K562 (cell line): Measurements from ENCODE around the gene HSBP1L1. TPM values are rescaled to one million over a fixed set of nuclear protein-coding genes. Genes with fewer than 3 reads are reported as not detected.

Experiments used
- ATAC-seq: fragments of 200-7000 bp; cut with Tn5 transposase; 3 replicates; pipeline ENCODE4 v1.9.1; 2020; ENCODE audit warnings: moderate library complexity
- BruUV-seq: library from RNA; stranded (reverse); fragments of 400-500 nt; replicated peaks from 2 replicates; lab custom pipeline; 2021; lab: Mats Ljungman, UMichigan
- CTCF ChIA-PET: fragments of 300-600 bp; formaldehyde crosslinking; extraction: SDS; loops from one replicate; lab custom pipeline; 2021; ENCODE audit warnings: low intra/inter-chr PET ratio; lab: Yijun Ruan, JAX
- POLR2A ChIA-PET: fragments of 300-600, 350-650 bp; sonication (Branson Sonifier 250); formaldehyde crosslinking; extraction: SDS; loops from one replicate; lab custom pipeline; 2021; ENCODE audit warnings: antibody characterized with exemption, inconsistent platforms; lab: Yijun Ruan, JAX
- DNase-seq, 4 experiments: peaks; one replicate each; pipeline versions ENCODE4 v3.0.0 to v3.0.0-alpha.2; 2011 to 2018; ENCODE audit warnings: low spot score in 3 of 4, mixed read lengths in 3 of 4; ENCODE audit errors: extremely low read depth in 1 of 4
- FAIRE-seq: peaks from 2 replicates; lab custom pipeline; 2011; peaks lifted over from hg19 to GRCh38; lab: Jason Lieb, UNC
- H2AFZ ChIP-seq: 2 replicates; pipeline ENCODE4 v1.6.0; 2011; ENCODE audit warnings: low read depth, low read length, control low read depth, inconsistent platforms
- H3K27ac ChIP-seq: fragments of 200-600 bp; 3 replicates; pipeline ENCODE4 v1.8.0; 2011; ENCODE audit warnings: low read depth, mild to moderate bottlenecking, control low read depth, inconsistent platforms, low read length, moderate library complexity, mixed read lengths; ENCODE audit errors: extremely low read depth
- H3K27me3 ChIP-seq, 2 experiments: fragments of 300-600 bp in 1 of 2; 2 replicates in 1 of 2; 3 replicates in 1 of 2; pipeline versions ENCODE4 v1.6.0 to v1.8.0; 2011; ENCODE audit warnings: inconsistent platforms in 2 of 2, low read length in 2 of 2, mild to moderate bottlenecking in 1 of 2, mixed read lengths in 1 of 2, moderate library complexity in 1 of 2; ENCODE audit not compliant: control insufficient read depth in 2 of 2, insufficient read depth in 2 of 2
- H3K36me3 ChIP-seq: fragments of 300-600 bp; 3 replicates; pipeline ENCODE4 v1.8.0; 2011; ENCODE audit warnings: mild to moderate bottlenecking, low read length, inconsistent platforms; ENCODE audit not compliant: control insufficient read depth, insufficient read depth
- H3K4me1 ChIP-seq, 2 experiments: fragments of 200-600 bp in 1 of 2; replicated peaks in 1 of 2; 2 replicates in 1 of 2; 3 replicates in 1 of 2; pipeline versions ENCODE4 v1.5.1 to v1.8.0; 2011; ENCODE audit warnings: inconsistent platforms in 2 of 2, low read length in 2 of 2, mild to moderate bottlenecking in 1 of 2, mixed read lengths in 1 of 2, moderate library complexity in 1 of 2; ENCODE audit not compliant: control insufficient read depth in 2 of 2, insufficient read depth in 2 of 2
- H3K4me2 ChIP-seq: 2 replicates; pipeline ENCODE4 v1.6.1; 2011; ENCODE audit warnings: low read length, control low read depth, inconsistent platforms, mixed read lengths; ENCODE audit not compliant: insufficient read depth
- H3K4me3 ChIP-seq: fragments of 200-600 bp; sonication (generic), shearing (Covaris generic); 2 replicates; pipeline ENCODE4 v1.5.1; 2016; ENCODE audit warnings: control low read depth, inconsistent platforms
- H3K79me2 ChIP-seq: fragments of 200-600 bp; 3 replicates; pipeline ENCODE4 v1.8.0; 2011; ENCODE audit warnings: low read length, inconsistent platforms; ENCODE audit not compliant: control insufficient read depth, insufficient read depth
- H3K9ac ChIP-seq, 2 experiments: 2 replicates each; pipeline versions ENCODE4 v1.6.0 to v1.6.1; 2011; ENCODE audit warnings: low read depth in 2 of 2, low read length in 2 of 2, control low read depth in 1 of 2, inconsistent platforms in 1 of 2, mild to moderate bottlenecking in 1 of 2, mixed read lengths in 1 of 2; ENCODE audit not compliant: insufficient read depth in 1 of 2
- H3K9me1 ChIP-seq: one replicate; pipeline ENCODE4 v1.6.0; 2011; ENCODE audit warnings: inconsistent platforms, mild to moderate bottlenecking, low read length, moderate library complexity; ENCODE audit not compliant: control insufficient read depth, insufficient read depth
- H3K9me3 ChIP-seq: replicated peaks from 2 replicates; pipeline ENCODE4 v1.5.1; 2011; ENCODE audit warnings: low read depth, low read length, inconsistent platforms; ENCODE audit not compliant: control insufficient read depth, insufficient read depth
- H4K20me1 ChIP-seq: replicated peaks from 2 replicates; pipeline ENCODE4 v1.6.1; 2011; ENCODE audit warnings: low read length, inconsistent platforms, mixed read lengths; ENCODE audit not compliant: control insufficient read depth, insufficient read depth
- ARHGAP35 ChIP-seq: fragments of 450-650 bp; IDR thresholded peaks from 2 replicates; pipeline ENCODE4 v1.6.1; 2018; ENCODE audit not compliant: partially characterized antibody
- CCNT2 ChIP-seq: IDR thresholded peaks from 2 replicates; pipeline ENCODE4 v1.6.1; 2011; ENCODE audit warnings: borderline replicate concordance, low read depth, mild to moderate bottlenecking, moderate library complexity, mixed read lengths, low read length; ENCODE audit not compliant: insufficient read length; ENCODE audit errors: extremely low read depth
- DEAF1 ChIP-seq: fragments of 450-650 bp; formaldehyde crosslinking; IDR thresholded peaks from 2 replicates; pipeline ENCODE4 v1.4.0; 2020; ENCODE audit warnings: mild to moderate bottlenecking, moderate library complexity
- HDAC1 ChIP-seq, 2 experiments: fragments of 450-650 bp; IDR thresholded peaks; 2 replicates each; pipeline ENCODE4 v1.6.1; 2016 to 2017; ENCODE audit warnings: inconsistent platforms in 1 of 2, mild to moderate bottlenecking in 1 of 2, moderate library complexity in 1 of 2
- HEY1 ChIP-seq: fragments of 250-450 bp; sonication (Bioruptor Pico); IDR thresholded peaks from 2 replicates; pipeline ENCODE4 v1.5.0; 2020; ENCODE audit warnings: mild to moderate bottlenecking, moderate library complexity, borderline replicate concordance
- MAFF ChIP-seq: IDR thresholded peaks from 2 replicates; pipeline ENCODE4 v1.6.1; 2012; ENCODE audit warnings: low read length, improper control_type of control experiment
- MECOM ChIP-seq: fragments of 250-450 bp; sonication (Bioruptor Pico); IDR thresholded peaks from 2 replicates; pipeline ENCODE4 v1.8.0; 2022; ENCODE audit warnings: inconsistent platforms
- NCOR1 ChIP-seq: fragments of 450-650 bp; IDR thresholded peaks from 2 replicates; pipeline ENCODE4 v1.6.1; 2016; ENCODE audit warnings: mild to moderate bottlenecking, moderate library complexity
- NUFIP1 ChIP-seq: fragments of 450-650 bp; IDR thresholded peaks from 2 replicates; pipeline ENCODE4 v1.6.1; 2018; ENCODE audit not compliant: partially characterized antibody
- PYGO2 ChIP-seq: fragments of 450-650 bp; IDR thresholded peaks from 2 replicates; pipeline ENCODE4 v1.6.1; 2016; ENCODE audit warnings: mild to moderate bottlenecking, missing genetic modification characterization, moderate library complexity, missing compliant biosample characterization
- TAF7 ChIP-seq: fragments of 450-650 bp; IDR thresholded peaks from 2 replicates; pipeline ENCODE4 v1.6.1; 2016; ENCODE audit warnings: missing genetic modification characterization, missing compliant biosample characterization
- TBL1XR1 ChIP-seq, 2 experiments: IDR thresholded peaks; 2 replicates each; pipeline ENCODE4 v1.6.1; 2012; ENCODE audit warnings: improper control_type of control experiment in 2 of 2, low read length in 2 of 2, mild to moderate bottlenecking in 1 of 2
- ZNF398 ChIP-seq: fragments of 250-450 bp; sonication (Bioruptor Pico); IDR thresholded peaks from 2 replicates; pipeline ENCODE4 v1.8.0; 2021; ENCODE audit warnings: moderate library complexity, mild to moderate bottlenecking, inconsistent platforms
- ZNF639 ChIP-seq, 2 experiments: fragments of 200-800 bp in 1 of 2; sonication (Bioruptor generic) in 1 of 2; sonication (generic) in 1 of 2; formaldehyde crosslinking in 1 of 2; IDR thresholded peaks in 1 of 2; conservative IDR thresholded peaks in 1 of 2; 2 replicates each; pipeline versions ENCODE4 v1.5.0 to v1.6.1; 2016 to 2020; ENCODE audit warnings: missing compliant biosample characterization in 1 of 2, missing genetic modification characterization in 1 of 2, missing genetic modification reagents in 1 of 2
- ZNF780A ChIP-seq: fragments of 250-450 bp; sonication (Bioruptor Pico); IDR thresholded peaks from 2 replicates; pipeline ENCODE4 v1.5.0; 2021; ENCODE audit warnings: mild to moderate bottlenecking
- WGBS: fragments of 100-300 bp; shearing (Covaris generic); methylation state at CpG from one replicate; pipeline ENCODE4 v1.1.6; 2016; ENCODE audit warnings: low coverage, mixed read lengths; ENCODE audit not compliant: insufficient coverage; ENCODE audit errors: missing lambda C conversion rate; 5-methylcytosine and 5-hydroxymethylcytosine counted together
- in situ Hi-C: fragments of 300-500 bp; cut with MboI; formaldehyde crosslinking; loops from 4 replicates; pipeline ENCODE4 v1.15.0; 2018; ENCODE audit warnings: inconsistent platforms, mixed read lengths
- intact Hi-C: fragments of 100-400 bp; cut with micrococcal nuclease; formaldehyde crosslinking; loops from 2 replicates; pipeline ENCODE4 v1.14.2; 2022
- polyA plus RNA-seq, 8 experiments: library from polyadenylated mRNA; depleted of rRNA in 4 of 8; stranded (reverse) in 5 of 8; unstranded in 3 of 8; fragments of >200 nt; fragmentation: Nextera tagmentation in 2 of 8; fragmentation: Illumina TruSeq in 1 of 8; extraction: Ambion mirVana in 2 of 8; extraction: Trizol in 1 of 8; gene quantifications; 2 replicates each; pipeline versions ENCODE4 v1.2.1 to v1.2.3, GENCODE V29; 2011 to 2014; ENCODE audit warnings: inconsistent platforms in 1 of 8, missing spikeins in 1 of 8
- total RNA-seq, 7 experiments: library from RNA; depleted of rRNA in 6 of 7; stranded (reverse); fragments of >200 nt in 6 of 7; fragmentation: Illumina TruSeq in 2 of 7; extraction: Trizol in 2 of 7; gene quantifications; 2 replicates each; pipeline versions ENCODE4 v1.2.1 to v1.2.3, GENCODE V29; 2011 to 2021; ENCODE audit warnings: low replicate concordance in 1 of 7

HSBP1L1 gene
- total and polyA plus RNA-seq, 9 of the 15 experiments (the other 6 are each of a cell fraction or from before 2014, with no cell fraction given): 0.24 to 0.36 TPM; not detected in 7

- 68% methylated on average over 13 of the region's 21 CpGs for WGBS
- H3K79me2 ChIP-seq: no peaks in the 10 kb centered on the region
- H3K4me3 ChIP-seq: no peak overlapping the region
- ChIA-PET POLR2A (no interaction called here), CTCF (no interaction called here)
- TF ChIP-seq ZNF639 (CRISPR knock-in tag; conservative IDR thresholded peaks at IDR 0.05 in 1 of 2, IDR thresholded peaks at IDR 0.05 in 1 of 2): no peak
- no peak for TF ChIP-seq HDAC1 (IDR thresholded peaks at IDR 0.05)
- no peak for TF ChIP-seq MAFF
- TF ChIP-seq PYGO2: no peak
- no peak for TF ChIP-seq TBL1XR1 (IDR thresholded peaks at IDR 0.05; ENCODE audit: low read length in 2 of 2)
- no peak for TF ChIP-seq DEAF1 (CRISPR knock-in tag)
- no peak for TF ChIP-seq TAF7 (tag)
- no peak for TF ChIP-seq HEY1 (CRISPR knock-in tag)
- TF ChIP-seq MECOM (CRISPR knock-in tag): no peak
- TF ChIP-seq ZNF780A (CRISPR knock-in tag): no peak
- no peak for TF ChIP-seq ZNF398 (CRISPR knock-in tag)
- TF ChIP-seq NCOR1: no peak
- TF ChIP-seq CCNT2: no peak
- TF ChIP-seq NUFIP1: no peak
- no peak for TF ChIP-seq ARHGAP35
- peaks cover 5% of the 10 kb centered on the region; the same call in 1 of the 2 replicates for H3K9me3 ChIP-seq
- H3K9me1 ChIP-seq: no peaks in the 10 kb centered on the region
- intact Hi-C loops: no loop called here
- no peaks in the 10 kb centered on the region for H4K20me1 ChIP-seq
- H3K9ac ChIP-seq: no peak overlapping the region
- FAIRE-seq (no peak), ATAC-seq (no peak), DNase-seq (no peak)
- no peaks in the 10 kb centered on the region for H3K36me3 ChIP-seq
- in situ Hi-C loops: no loop called here
- no peaks in the 10 kb centered on the region for H3K27me3 ChIP-seq
- BruUV-seq: no TSS peak
- no peak overlapping the region for H3K27ac ChIP-seq
- H3K4me1 ChIP-seq: no peaks in the 10 kb centered on the region; a peak in 1 of 5 replicates
- no peak overlapping the region for H2AFZ ChIP-seq
- H3K4me2 ChIP-seq: no peak overlapping the region
Measured at GRCh38 chr18:79926715-79927606, 37.5 kb upstream of the HSBP1L1 start.
